ENCODE measurements around the gene ARMC10. TPM values are rescaled to one million over a fixed set of nuclear protein-coding genes. Genes with fewer than 3 reads are reported as not detected.
"Not testable (repeated sequence)": the region's sequence is repeated elsewhere in the genome, so short reads cannot be mapped to it uniquely, and the experiment has no call there.

Gene ARMC10
- polyA plus RNA-seq, 4 donors: 50.0 to 62.3 (median 59.4) TPM

DNA sequence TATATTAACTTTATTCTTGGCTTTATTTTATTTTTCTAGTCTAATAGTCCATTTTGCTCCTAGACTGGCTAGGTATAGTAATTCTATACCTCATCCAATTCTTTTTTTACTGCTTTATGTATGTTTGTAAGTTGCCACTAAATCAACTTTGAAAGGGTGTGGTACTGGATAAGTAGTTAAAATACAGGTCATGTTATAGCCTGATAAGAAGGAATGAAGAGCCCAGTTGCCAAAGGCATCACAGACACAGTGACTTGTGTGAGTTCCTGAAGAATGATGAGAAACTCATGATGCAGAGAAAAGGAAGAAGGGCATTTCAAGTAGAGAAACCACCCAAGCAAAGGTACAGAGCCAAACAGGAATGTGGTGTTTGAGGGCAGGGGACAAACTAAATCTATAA, 46.7 kb downstream of the ARMC10 start:
- DNase-seq (ENCODE audit: low read depth in 4 of 4, low spot score in 2 of 4): no peak

DNA sequence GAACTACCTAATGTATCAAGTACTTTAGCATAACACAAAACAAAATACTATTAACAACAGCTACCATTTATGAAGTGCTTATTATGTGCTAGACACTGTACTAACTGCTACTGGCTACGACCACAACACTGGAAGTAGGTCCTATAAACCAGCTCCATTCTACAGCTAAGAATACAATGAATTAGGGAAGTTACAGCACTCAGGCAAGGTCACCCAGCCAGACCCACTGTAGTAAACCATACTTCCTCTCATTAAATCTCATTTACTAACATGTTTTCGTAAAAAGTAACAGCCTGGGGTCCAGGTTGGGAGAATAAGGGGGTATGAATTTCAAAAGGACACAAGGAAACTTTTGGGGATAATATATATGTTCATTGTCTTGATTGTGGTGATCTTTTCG, 48.6 kb downstream of the ARMC10 start:
- DNase-seq (ENCODE audit: low read depth in 4 of 4, low spot score in 2 of 4): no peak

DNA sequence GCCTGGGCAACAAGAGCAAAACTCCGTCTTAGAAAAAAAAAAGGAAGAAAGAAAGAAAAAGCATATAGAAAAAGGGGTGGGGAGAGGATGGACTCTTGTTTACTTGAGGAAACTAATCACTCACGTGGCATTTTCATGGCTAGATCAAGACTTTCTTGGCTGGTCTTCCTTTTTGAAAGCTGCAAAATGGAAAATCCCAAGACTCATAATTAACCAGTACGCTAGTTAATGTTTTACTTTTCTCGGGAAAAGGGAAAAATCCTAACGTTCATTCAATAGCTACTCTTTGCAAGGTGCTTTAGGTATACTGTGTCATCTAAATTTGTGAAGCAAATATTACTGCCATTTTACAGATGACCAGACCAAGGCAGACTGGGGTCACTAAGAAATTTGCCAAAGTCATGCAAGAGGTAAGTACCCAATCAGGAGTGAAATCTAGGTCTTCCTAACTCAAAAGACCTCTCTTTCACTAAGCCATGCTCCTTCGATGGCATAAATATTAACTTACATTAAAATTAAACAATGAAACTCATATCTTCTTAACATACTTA, 49.6 kb downstream of the ARMC10 start:
- DNase-seq (ENCODE audit: low read depth in 4 of 4, low spot score in 2 of 4): no peak

DNA sequence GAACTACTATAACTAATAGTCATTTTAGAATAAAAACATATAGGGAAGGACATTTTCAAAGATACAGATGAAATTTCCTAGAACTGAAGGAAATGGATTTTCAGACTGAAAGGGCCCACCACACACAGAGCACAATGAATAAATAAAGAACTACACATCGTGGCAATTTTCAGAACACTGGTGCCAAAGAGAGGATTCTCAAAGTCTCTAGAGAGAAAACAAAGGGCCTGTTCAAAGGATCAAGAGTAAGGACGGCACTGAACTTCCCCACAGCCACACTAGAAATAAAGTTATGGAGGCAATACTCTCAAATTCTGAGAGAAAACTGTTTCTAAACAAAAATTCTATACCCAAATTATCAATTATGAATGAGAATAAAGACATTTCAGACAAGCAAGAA, 52.1 kb downstream of the ARMC10 start:
- DNase-seq (ENCODE audit: low read depth in 4 of 4, low spot score in 2 of 4): no peak

DNA sequence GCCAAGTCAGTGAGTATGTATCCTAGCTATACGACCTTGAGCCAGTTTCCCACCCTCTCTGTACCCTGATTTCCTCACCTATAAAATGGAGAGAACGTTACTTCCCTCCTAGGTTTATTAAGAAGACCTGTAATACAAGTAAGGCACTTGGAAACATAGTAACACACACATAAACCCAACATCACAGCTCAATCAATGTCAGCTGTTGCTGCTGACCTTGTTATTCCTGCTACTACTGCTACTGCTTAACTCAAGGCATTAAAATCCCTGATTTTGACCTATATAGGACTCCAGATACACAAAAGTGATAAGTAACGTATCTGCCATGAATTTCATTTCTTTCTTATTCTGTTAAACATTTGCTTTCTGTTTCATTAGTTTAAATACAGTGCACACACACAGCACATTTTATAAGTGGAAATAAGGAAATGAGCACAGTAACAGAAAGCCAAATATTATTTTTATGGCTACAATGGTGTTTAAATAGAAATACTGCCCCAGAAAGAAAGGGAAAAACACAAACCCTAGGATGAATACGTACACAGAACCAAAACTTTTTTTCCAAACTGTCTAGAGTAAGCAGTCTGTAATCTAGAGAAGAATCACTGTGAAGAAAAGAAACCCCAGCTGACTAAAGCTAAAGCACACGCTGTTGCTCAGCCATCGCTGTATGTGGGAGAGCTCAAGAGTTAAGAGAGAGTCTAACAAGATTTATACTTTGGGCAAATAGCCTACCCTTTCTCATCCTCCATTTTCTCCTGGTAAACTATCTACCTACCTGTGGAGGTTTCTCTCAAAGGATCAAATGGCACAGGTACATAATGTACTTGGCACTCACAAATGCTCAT, 55.0 kb downstream of the ARMC10 start:
- no peak for DNase-seq (ENCODE audit: low read depth in 4 of 4, low spot score in 2 of 4)

DNA sequence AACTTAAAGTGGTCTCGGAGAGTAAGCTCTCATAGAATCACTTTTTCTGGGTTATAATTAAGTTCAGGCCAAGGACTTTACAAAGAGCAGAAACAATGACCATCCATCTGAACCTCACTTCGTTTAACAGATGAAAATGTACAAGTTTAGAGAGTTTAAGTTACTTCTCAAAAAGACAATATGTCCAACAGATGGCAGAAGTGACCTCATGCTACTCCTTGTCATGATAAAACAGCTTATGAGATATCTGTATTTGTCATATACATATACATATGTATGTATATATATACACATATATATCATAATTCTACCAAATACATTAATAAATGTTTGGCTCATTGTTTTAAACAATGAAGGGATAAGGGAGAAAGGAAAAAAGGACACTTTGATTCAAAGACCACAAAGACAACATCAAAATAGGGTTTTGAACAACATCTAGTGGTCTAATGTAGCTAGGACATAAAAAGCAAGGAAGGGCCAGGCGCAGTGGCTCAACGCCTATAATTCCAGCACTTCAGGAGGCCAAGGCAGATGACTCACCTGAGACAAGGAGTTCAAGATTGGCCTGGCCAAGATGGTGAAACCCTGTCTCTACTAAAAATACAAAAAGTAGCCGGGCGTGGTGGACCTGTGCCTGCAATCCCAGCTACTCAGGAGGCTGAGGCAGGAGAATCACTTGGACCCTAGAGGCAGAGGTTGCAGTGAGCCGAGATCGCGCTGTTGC, 56.1 kb downstream of the ARMC10 start:
- no peak for DNase-seq (ENCODE audit: low read depth in 4 of 4, low spot score in 2 of 4)

DNA sequence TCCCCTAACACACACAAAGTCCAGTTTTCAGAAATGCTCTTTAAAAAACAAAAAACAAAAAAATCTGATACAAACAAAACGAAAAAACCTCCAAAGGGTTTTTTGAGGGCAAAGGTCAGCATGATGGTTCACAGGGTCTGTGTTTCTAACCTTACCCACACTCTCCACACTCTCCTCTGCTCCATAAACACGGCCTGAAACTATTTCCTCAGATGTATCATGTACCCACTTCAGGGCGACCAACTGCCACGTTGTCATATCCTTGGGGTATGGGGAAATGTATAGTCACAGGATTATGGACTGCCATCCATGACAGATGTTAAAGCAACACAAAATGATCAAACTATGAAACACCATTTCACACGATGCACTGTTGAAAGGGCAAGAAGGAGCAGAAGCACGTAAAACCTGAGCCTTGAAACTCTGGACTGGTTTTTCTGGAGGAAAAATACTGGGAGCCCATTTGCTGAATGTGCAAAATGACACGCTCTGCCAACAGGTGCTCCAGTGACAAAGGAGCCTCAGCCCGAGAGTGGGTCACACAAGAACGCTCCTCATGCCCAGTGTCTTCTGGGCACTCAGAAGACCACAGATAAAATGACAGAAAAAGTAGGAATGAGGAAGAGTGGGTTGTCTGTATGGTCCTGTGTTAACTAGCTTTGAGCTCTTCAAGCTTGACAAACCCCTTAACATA, 58.2 kb downstream of the ARMC10 start:
- DNase-seq (ENCODE audit: low read depth in 4 of 4, low spot score in 2 of 4): no peak

DNA sequence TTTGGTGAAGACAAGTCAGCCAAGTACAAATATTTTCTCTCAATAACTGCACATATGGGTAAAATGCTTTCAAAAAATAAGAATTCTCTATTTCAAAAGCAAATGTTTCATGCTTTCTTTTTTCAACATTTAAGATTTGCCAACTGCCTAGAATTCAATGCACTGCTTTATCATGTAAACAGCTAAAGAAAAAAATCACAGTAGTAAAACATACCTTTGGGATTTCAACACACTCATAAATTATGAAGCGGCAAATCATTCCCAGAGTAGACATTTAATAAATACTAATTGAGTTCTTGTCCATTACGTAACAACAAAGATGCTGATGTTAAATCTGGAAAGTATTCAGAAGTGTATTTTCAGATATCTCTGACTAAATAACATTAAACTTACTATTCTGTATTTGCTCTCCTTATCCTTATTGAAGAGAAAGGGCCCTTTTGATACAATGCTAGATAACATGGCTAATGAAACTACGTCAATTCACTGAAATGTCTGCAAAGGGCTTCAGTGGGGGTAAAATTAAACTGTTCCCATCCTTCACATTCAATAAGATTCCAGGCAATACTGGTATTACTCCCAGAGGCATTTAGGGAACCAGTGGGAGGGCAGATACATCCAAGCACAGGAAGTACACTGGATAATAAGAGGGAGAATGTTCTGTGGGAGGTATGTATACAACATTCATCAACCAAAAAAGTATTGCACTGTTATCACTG, 60.1 kb downstream of the ARMC10 start:
- no peak for DNase-seq (ENCODE audit: low read depth in 4 of 4, low spot score in 2 of 4)

DNA sequence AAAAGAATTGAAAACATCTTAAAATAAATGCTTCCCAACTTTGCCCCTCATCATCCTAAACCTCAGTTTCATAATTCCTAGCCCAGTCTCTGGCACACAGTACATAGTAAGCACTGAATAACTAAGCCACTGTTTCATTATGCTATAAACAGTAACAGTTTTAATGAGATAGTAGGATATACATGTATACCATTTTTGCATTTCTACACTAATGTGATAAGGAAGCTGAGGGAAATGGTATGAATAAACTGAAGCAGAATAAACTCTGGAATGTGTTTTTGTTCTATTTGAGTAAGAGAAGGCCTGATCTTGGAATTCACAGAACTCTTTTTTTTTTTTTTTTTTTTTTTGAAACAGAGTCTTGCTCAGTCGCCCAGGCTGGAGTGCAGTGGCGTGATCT, 65.1 kb downstream of the ARMC10 start:
- DNase-seq (ENCODE audit: low read depth in 4 of 4, low spot score in 2 of 4): no peak

DNA sequence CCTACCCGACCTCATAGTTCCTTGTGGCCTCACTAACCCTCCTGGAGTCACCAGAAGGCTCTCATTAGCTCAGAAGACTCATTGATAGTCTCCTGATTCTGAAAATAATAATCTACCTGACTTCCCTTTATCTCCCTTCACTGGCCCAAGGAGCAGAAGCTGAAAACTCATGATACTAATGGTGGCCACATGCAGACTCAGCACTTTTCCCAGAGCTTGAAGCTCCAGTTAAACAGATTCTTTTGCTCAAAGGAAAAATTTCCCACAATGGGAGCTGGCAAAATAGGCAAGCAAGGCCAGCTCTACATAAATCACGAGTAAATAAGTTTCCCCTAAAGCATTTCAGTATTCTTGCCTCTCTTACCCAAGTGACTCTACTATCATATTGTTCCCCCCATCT, 65.7 kb downstream of the ARMC10 start:
- DNase-seq (ENCODE audit: low read depth in 4 of 4, low spot score in 2 of 4): no peak

DNA sequence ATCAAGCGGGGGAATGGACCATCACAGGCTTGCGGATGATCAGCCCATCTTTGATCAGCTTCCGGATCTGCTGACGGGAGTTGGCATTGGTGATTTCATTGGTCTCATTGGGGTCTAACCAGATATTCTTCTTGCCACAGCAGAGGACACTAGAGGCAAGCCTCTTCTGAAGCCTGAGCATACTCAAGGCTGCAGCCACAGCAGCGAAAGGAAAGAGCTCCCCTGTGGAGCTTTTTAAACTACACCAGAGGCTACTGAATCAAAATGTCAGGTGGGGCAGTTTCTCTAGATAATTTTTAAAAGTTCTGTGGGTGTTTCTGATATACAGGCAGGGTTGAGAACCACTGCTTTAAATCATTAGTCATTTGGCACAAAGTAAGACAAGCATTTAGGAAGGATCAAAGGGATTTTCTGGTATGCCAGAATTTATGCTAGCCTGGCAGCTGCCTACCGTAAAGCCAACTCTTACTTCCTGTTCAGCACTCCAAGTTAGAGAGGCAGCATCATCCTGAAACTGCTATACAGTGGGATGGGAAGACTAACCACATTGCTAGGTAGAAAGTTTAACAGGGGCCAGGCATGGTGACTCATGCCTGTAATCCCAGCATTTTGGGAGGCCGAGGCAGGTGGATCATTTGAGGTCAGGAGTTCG, 66.9 kb downstream of the ARMC10 start:
- no peak for DNase-seq (ENCODE audit: low read depth in 4 of 4, low spot score in 2 of 4)

DNA sequence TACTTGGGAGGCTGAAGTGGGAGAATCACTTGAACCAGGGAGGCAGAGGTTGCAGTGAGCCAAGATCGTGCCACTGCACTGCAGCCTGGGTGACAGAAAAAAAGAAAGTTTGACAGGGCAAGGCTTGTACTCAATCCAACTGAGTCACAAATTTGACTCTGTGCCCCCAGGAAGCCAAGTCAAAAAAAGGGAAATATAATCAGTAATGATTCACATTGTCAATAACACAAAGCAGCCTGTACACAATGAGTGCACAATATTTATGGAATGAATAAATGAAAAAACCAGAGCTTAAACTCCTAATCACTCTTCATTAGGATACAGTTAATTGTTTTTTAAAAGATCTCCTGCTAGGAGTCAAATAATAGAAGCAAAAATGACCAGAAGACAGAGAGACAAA, 67.6 kb downstream of the ARMC10 start:
- DNase-seq (ENCODE audit: low read depth in 4 of 4, low spot score in 2 of 4): no peak

DNA sequence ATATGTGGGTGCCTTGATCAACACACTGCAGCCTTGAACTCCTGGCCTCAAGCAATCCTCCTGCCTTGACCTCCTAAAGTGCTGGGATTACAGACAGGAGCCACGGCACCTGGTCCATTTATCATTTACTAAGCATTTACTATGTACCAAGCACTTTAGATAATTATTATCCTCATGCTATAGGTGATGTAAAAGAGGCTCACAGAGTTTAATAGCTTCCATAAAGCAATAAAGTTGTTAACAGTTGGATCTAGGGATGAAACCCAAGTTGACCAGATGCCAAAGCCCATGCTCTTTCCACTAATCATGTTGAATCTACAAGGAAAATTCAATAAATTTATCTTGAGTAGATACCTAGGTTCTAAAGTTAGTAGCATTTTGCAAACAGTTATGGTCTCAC, 68.9 kb downstream of the ARMC10 start:
- no peak for DNase-seq (ENCODE audit: low read depth in 4 of 4, low spot score in 2 of 4)

DNA sequence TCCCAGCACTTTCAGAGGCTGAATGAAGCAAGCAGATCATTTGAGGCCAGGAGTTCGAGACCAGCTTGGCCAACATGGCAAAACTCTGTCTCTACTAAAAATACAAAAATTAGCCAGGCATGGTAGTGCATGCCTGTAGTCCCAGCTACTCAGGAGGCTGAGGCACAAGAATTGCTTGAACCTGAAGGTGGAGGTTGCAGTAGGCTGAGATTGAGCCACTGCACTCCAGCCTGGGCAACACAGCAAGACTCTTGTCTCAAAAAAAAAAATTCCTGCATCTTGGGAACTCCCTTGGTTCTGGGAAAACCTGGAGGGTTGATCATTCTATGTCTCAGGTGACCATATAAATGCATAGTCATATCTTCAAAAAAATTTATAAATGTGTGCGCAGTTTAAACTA, 69.8 kb downstream of the ARMC10 start:
- not testable (repeated sequence) for DNase-seq (ENCODE audit: low read depth in 4 of 4, low spot score in 2 of 4)

DNA sequence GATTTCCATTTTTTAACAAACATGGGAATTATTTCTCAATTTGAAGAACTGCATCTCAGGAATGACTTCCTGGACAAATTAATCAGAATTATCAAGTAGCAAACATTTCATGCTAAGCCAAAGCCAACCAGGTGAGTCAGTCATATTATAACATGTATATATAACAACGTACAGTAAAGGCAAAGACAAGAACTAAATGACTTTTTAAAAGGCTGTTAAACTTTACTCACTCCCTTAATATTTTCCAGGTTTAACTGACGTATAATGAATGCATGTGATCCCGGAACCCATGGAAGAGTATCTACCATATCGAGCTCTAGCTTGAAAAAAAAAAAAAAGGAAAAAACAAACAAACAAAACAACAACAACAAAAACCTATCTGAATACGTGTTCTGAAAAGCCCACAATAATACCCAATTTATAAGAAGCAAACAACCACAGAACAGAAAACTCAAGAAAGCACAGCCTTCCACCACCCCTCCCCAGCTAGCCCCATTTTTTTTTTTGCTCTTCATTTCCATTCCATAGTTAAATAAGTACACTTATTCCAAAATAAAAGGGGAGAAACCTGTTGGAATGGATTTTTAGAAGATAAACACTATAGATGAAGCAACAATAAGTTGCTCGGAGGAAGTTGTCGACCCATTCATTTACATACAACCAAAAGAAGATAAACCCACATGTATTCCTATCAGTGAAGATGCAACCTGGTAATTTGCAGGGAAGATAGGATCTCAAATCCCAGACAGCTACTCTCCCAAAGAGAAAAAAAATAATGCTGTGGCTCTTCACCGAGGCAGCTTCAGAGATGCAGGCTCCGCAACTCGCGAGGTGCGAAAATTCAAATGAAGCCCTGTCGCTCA, 73.4 kb downstream of the ARMC10 start:
- no peak for DNase-seq (ENCODE audit: low read depth in 4 of 4, low spot score in 2 of 4)
